ENCODE results near the gene ELL2. TPM values are rescaled to one million over a fixed set of nuclear protein-coding genes. Genes with fewer than 3 reads are reported as not detected.
"Not testable (repeated sequence)": the region's sequence is repeated elsewhere in the genome, so short reads cannot be mapped to it uniquely, and the experiment has no call there.

The ELL2 gene
- total and polyA plus RNA-seq, 3 experiments from 2014 or later: 5.0 to 91.3 (median 90.6) TPM

- H3K27ac ChIP-seq (ENCODE audit: low read depth, low read length): no peak overlapping the region
Observed at GRCh38 chr5:95837492-95837891, 124.2 kb downstream of the ELL2 start.

GRCh38 chr5:95836971-95837370 lies 124.7 kb downstream of the ELL2 start:
- Mint-ChIP-seq H3K4me3 (peak overlapping the region in 5 of 7 donors; percentile 60 to 96 (median 84)), H3K4me1 (peaks cover 40 to 49% (median 43%) of the 10 kb centered on the region in 3 donors), H3K27ac (peak overlapping the region in 7 of 8 donors; percentile 14 to 89 (median 61))
- not testable (repeated sequence) for H3K27ac ChIP-seq (ENCODE audit: low read depth, low read length); H3K36me3 Mint-ChIP-seq; H3K36me3 ChIP-seq (ENCODE audit: insufficient read depth, low read length); DNase-seq; H3K27me3 Mint-ChIP-seq; H3K27me3 ChIP-seq (ENCODE audit: insufficient read depth, low read length, poor library complexity, severe bottlenecking); H3K4me3 ChIP-seq (ENCODE audit: low read length); H3K9me3 Mint-ChIP-seq; H3K9me3 ChIP-seq (ENCODE audit: low read length)
- peaks cover 33% of the 10 kb centered on the region for H3K4me1 ChIP-seq (ENCODE audit: insufficient read depth, low read length)
- ChIA-PET CTCF (interaction anchor here (1.0 to 8.7 kb wide), 6 partner anchors 9 to 203 kb away, joined by 3 to 105 read pairs (median 10); partner anchors contain the start of genes GLRX and RFESD), POLR2A (interaction anchor here (0.9 kb wide), 1 partner anchor 18 kb away, joined by 6 read pairs; no protein-coding TSS in a partner anchor)

More at GRCh38 chr5:95837492-95837891, 124.2 kb downstream of the ELL2 start:
- no peaks in the 10 kb centered on the region for H3K9me3 ChIP-seq (ENCODE audit: low read length)
- H3K27ac Mint-ChIP-seq: peak overlapping the region in 4 of 8 donors; percentile 20 to 86 (median 46)
- H3K4me1 Mint-ChIP-seq: peaks cover 38 to 46% (median 38%) of the 10 kb centered on the region in 3 donors
- H3K9me3 Mint-ChIP-seq: no peaks in the 10 kb centered on the region
- no peak overlapping the region for H3K4me3 ChIP-seq (ENCODE audit: low read length)
- H3K4me1 ChIP-seq (ENCODE audit: insufficient read depth, low read length): peaks cover 32% of the 10 kb centered on the region
- ChIA-PET CTCF (interaction anchor here (1.0 to 8.7 kb wide), 5 partner anchors 9 to 204 kb away, joined by 3 to 105 read pairs (median 17); partner anchors contain the start of genes GLRX and RFESD), POLR2A (interaction anchor here (0.9 kb wide), 1 partner anchor 18 kb away, joined by 6 read pairs; no protein-coding TSS in a partner anchor)
- H3K4me3 Mint-ChIP-seq: peak overlapping the region in 1 of 7 donors; percentile 7
- H3K27me3 Mint-ChIP-seq: no peaks in the 10 kb centered on the region
- H3K27me3 ChIP-seq (ENCODE audit: insufficient read depth, low read length, poor library complexity, severe bottlenecking): no peaks in the 10 kb centered on the region
- H3K36me3 ChIP-seq (ENCODE audit: insufficient read depth, low read length): no peaks in the 10 kb centered on the region
- peaks cover 0 to 4% (median 0%) of the 10 kb centered on the region in 3 donors for H3K36me3 Mint-ChIP-seq
- DNase-seq: no peak

- no peaks in the 10 kb centered on the region for H3K27me3 Mint-ChIP-seq
- no peaks in the 10 kb centered on the region for H3K9me3 ChIP-seq (ENCODE audit: low read length)
- H3K36me3 ChIP-seq (ENCODE audit: insufficient read depth, low read length): no peaks in the 10 kb centered on the region
- no peak overlapping the region for H3K27ac ChIP-seq (ENCODE audit: low read depth, low read length)
- H3K4me1 Mint-ChIP-seq: peaks cover 42 to 51% (median 47%) of the 10 kb centered on the region in 3 donors
- peaks cover 33% of the 10 kb centered on the region for H3K4me1 ChIP-seq (ENCODE audit: insufficient read depth, low read length)
- H3K27me3 ChIP-seq (ENCODE audit: insufficient read depth, low read length, poor library complexity, severe bottlenecking): no peaks in the 10 kb centered on the region
- peak overlapping the region; percentile 44 to 98 (median 82) for H3K27ac Mint-ChIP-seq
- DNase-seq: no peak
- H3K4me3 Mint-ChIP-seq: peak overlapping the region; percentile 0 to 96 (median 87)
- CTCF ChIA-PET: interaction anchor here (1.0 to 8.7 kb wide), 6 partner anchors 10 to 203 kb away, joined by 3 to 105 read pairs (median 10); partner anchors contain the start of genes GLRX and RFESD
- H3K4me3 ChIP-seq (ENCODE audit: low read length): no peak overlapping the region
- POLR2A ChIA-PET: no interaction called here
- no peaks in the 10 kb centered on the region for H3K9me3 Mint-ChIP-seq
- H3K36me3 Mint-ChIP-seq: peaks cover 0 to 4% (median 0%) of the 10 kb centered on the region in 3 donors
Observed at GRCh38 chr5:95836544-95836943, 125.1 kb downstream of the ELL2 start.

GRCh38 chr5:95835682-95836385 lies 125.8 kb downstream of the ELL2 start:
- Mint-ChIP-seq H3K4me1 (peaks cover 42 to 51% (median 47%) of the 10 kb centered on the region in 3 donors), H3K4me3 (peak overlapping the region; percentile 82 to 96 (median 87)), H3K27ac (peak overlapping the region; percentile 76 to 98 (median 94)), H3K27me3 (no peaks in the 10 kb centered on the region), H3K36me3 (peaks cover 0 to 4% (median 0%) of the 10 kb centered on the region in 3 donors), H3K9me3 (no peaks in the 10 kb centered on the region)
- H3K36me3 ChIP-seq (ENCODE audit: insufficient read depth, low read length): no peaks in the 10 kb centered on the region
- CTCF ChIA-PET: interaction anchor here (1.0 to 8.7 kb wide), 10 partner anchors 10 to 172 kb away, joined by 3 to 105 read pairs (median 8); partner anchors contain the start of gene GLRX
- no peaks in the 10 kb centered on the region for H3K9me3 ChIP-seq (ENCODE audit: low read length)
- no peaks in the 10 kb centered on the region for H3K27me3 ChIP-seq (ENCODE audit: insufficient read depth, low read length, poor library complexity, severe bottlenecking)
- H3K27ac ChIP-seq (ENCODE audit: low read depth, low read length): peak overlapping the region; percentile 49
- POLR2A ChIA-PET: interaction anchor here (1.0 to 1.8 kb wide), 2 partner anchors 13 to 189 kb away, joined by 4 to 18 read pairs; partner anchors contain the start of genes GLRX and RFESD
- H3K4me1 ChIP-seq (ENCODE audit: insufficient read depth, low read length): peaks cover 33% of the 10 kb centered on the region
- peak overlapping the region; percentile 61 for H3K4me3 ChIP-seq (ENCODE audit: low read length)
- DNase-seq: peak in 2 of 5 donors; percentile 37 to 57

Other genes starting within 250 kb of the ELL2 start
- under 1 TPM; 0.33 to 0.48 TPM for gene RHOBTB3, start 230.5 kb downstream of the ELL2 start, total RNA-seq
- 2.4 TPM for gene RHOBTB3, start 230.5 kb downstream of the ELL2 start, polyA plus RNA-seq
- 10 to 100 TPM; 22.2 to 25.0 TPM for gene GLRX, start 139.1 kb downstream of the ELL2 start, total RNA-seq
- gene GLRX, start 139.1 kb downstream of the ELL2 start, polyA plus RNA-seq: 240 TPM